Testis (tissue), 3 donors: ENCODE data around the gene CTPS2. TPM values are rescaled to one million over a fixed set of nuclear protein-coding genes. Genes with fewer than 3 reads are reported as not detected.
"Not testable (repeated sequence)": the region's sequence is repeated elsewhere in the genome, so short reads cannot be mapped to it uniquely, and the experiment has no call there.

Experiments
- DNase-seq: peaks from one replicate; pipeline ENCODE4 v3.0.0-alpha.2; 2019
- H3K27ac ChIP-seq, 2 donors: fragments of 200-600 bp; sonication (generic); one replicate each; pipeline ENCODE4 v1.5.1; 2019
- H3K27me3 ChIP-seq: fragments of 200-600 bp; sonication (generic); one replicate; pipeline ENCODE4 v1.5.1; 2019
- H3K36me3 ChIP-seq: fragments of 200-600 bp; sonication (generic); one replicate; pipeline ENCODE4 v1.5.1; 2017; ENCODE audit warnings: low read depth; ENCODE audit errors: missing control alignments
- H3K4me1 ChIP-seq: fragments of 200-600 bp; sonication (generic); one replicate; pipeline ENCODE4 v1.5.1; 2019
- H3K4me3 ChIP-seq, 2 donors: fragments of 200-600 bp; sonication (generic); one replicate each; pipeline ENCODE4 v1.5.1; 2017 to 2019
- H3K9me3 ChIP-seq: fragments of 200-600 bp; sonication (generic); one replicate; pipeline ENCODE4 v1.5.1; 2017
- POLR2A ChIP-seq: fragments of 450-650 bp; IDR thresholded peaks from one replicate; pipeline ENCODE4 v1.6.1; 2017; ENCODE audit warnings: antibody characterized with exemption, mild to moderate bottlenecking, moderate library complexity
- WGBS, 2 donors: methylation state at CpG; one replicate each; pipeline ENCODE4 v1.1.5; 2018; 5-methylcytosine and 5-hydroxymethylcytosine counted together
- intact Hi-C: fragments of 100-400 bp; cut with DNase I; formaldehyde crosslinking; loops from one replicate; pipeline ENCODE4 v1.15.1; 2023; ENCODE audit warnings: low total_unique reads
- polyA plus RNA-seq: library from polyadenylated mRNA; stranded (reverse); fragments of 350-450 nt; fragmentation: Illumina TruSeq; extraction: RNeasy Lipid Tissue Mini Kit (QIAGEN cat#74804); gene quantifications from one replicate; pipeline ENCODE4 v1.2.3, GENCODE V29; 2014; ENCODE audit warnings: low read depth, low replicate concordance; ENCODE audit not compliant: insufficient read depth
- total RNA-seq, 2 donors: library from RNA; depleted of rRNA; stranded (reverse); fragments of >200 nt; gene quantifications; one replicate each; pipeline ENCODE4 v1.2.3, GENCODE V29; 2016
- TF ChIP-seq, protein P1 (sequence below), 3 experiments: fragments of 450-650 bp in 2 of 3; fragments of 200-600 bp in 1 of 3; sonication (generic) in 1 of 3; IDR thresholded peaks; one replicate each; pipeline ENCODE4 v1.5.1; 2016 to 2019; ENCODE audit warnings: antibody characterized with exemption in 3 of 3, mild to moderate bottlenecking in 2 of 3, moderate library complexity in 1 of 3

Gene CTPS2
- total and polyA plus RNA-seq, 3 donors from 2014 or later = 3.2 to 9.7 (median 9.5) TPM

DNA sequence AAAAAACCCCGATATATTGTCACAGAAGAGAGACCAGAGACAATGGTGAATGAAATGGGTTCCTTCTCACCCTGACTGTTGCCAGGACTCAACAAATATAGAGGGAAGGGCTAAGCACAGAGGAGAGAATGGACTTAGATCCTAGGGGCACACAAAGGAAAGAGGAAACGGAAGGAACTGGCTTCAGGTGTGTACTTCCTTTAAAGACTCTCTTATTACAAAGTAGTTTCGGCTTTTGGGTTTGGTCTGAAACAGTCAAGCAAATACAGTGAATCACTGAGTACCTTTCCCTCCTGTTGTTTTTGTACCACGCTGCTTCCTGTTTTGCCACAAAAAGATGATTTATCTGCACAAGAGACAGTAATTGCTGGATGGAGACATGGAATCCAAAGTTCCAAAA lies 108.6 kb downstream of the CTPS2 start:
- H3K27ac ChIP-seq = no peak overlapping the region
- no peaks in the 10 kb centered on the region for H3K27me3 ChIP-seq
- no peak overlapping the region for H3K4me3 ChIP-seq
- no peaks in the 10 kb centered on the region for H3K4me1 ChIP-seq
- intact Hi-C loops = no loop called here
- WGBS, 2 donors = 59 to 74% methylated on average over 4 of the region's 4 CpGs
- H3K36me3 ChIP-seq = no peaks in the 10 kb centered on the region
- H3K9me3 ChIP-seq = no peaks in the 10 kb centered on the region
- no peak for DNase-seq
- TF ChIP-seq POLR2A = no peak
- TF ChIP-seq, protein P1, sequence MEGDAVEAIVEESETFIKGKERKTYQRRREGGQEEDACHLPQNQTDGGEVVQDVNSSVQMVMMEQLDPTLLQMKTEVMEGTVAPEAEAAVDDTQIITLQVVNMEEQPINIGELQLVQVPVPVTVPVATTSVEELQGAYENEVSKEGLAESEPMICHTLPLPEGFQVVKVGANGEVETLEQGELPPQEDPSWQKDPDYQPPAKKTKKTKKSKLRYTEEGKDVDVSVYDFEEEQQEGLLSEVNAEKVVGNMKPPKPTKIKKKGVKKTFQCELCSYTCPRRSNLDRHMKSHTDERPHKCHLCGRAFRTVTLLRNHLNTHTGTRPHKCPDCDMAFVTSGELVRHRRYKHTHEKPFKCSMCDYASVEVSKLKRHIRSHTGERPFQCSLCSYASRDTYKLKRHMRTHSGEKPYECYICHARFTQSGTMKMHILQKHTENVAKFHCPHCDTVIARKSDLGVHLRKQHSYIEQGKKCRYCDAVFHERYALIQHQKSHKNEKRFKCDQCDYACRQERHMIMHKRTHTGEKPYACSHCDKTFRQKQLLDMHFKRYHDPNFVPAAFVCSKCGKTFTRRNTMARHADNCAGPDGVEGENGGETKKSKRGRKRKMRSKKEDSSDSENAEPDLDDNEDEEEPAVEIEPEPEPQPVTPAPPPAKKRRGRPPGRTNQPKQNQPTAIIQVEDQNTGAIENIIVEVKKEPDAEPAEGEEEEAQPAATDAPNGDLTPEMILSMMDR (IDR thresholded peaks at IDR 0.05) = no peak

DNA sequence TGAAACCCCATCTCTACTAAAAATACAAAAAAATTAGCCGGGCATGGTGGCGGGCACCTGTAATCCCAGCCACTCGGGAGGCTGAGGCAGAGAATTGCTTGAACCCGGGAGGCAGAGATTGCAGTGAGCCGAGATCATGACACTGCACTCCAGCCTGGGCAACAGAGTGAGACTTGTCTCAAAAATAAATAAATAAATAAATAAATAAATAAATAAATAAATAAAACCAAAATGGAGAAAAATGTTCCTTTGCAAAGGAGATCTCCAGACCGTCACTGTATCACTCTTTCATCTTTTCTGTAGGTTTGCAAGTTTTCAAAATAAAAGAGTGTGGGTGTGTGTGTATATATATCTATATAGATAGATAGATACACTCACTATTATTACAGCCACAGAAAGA lies 109.2 kb downstream of the CTPS2 start:
- H3K27me3 ChIP-seq, H3K9me3 ChIP-seq, H3K4me3 ChIP-seq, intact Hi-C loops, H3K27ac ChIP-seq, DNase-seq, H3K4me1 ChIP-seq, H3K36me3 ChIP-seq: not testable (repeated sequence)
- 92 to 93% methylated on average over 6 of the region's 6 CpGs for WGBS, 2 donors

DNA sequence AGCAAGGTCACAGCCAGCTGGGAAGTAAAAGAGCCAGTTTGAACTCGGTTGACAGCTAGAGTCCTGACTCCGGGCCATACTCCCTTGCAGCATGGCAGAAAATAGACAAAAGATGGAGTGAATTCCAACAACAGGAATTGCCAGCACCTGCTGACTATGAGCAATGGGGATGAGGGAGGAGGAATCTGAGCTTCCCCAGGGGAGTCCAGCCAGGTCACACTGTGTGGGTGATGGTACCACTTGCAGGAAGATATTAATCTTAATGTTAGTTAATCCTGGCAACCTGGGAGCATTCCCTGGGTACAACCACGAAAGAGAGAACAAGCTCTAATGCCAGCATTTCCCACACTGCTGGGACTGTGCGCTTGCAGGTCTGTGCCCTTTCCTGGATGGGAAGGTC lies 110.6 kb downstream of the CTPS2 start:
- no peaks in the 10 kb centered on the region for H3K9me3 ChIP-seq
- H3K36me3 ChIP-seq = no peaks in the 10 kb centered on the region
- intact Hi-C loops = no loop called here
- TF ChIP-seq, protein P1 (IDR thresholded peaks at IDR 0.05) = no peak
- TF ChIP-seq POLR2A = no peak
- no peak overlapping the region for H3K27ac ChIP-seq
- no peak for DNase-seq
- no peaks in the 10 kb centered on the region for H3K27me3 ChIP-seq
- WGBS, 2 donors = 76% methylated on average over 2 to 4 of the region's 4 CpGs
- H3K4me3 ChIP-seq = no peak overlapping the region
- H3K4me1 ChIP-seq = no peaks in the 10 kb centered on the region

DNA sequence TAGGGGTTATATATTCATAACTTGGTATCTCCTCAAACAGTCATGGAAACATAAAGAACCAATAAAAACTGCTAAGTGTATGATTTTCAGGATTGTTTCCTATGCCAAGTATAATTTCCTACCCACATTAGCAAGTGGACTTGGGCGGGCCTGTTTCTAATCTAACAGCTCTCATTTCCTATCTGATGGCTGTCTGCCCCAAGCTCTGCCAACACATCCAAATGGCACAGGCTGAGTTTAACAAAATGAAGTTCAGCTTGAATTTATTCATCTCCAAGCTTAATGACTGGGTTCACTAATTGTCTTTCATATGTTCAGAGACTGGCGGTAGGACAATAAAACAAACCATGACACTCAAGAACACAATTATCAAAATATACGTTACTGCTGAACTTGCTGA lies 118.0 kb downstream of the CTPS2 start:
- no peak for TF ChIP-seq POLR2A
- TF ChIP-seq, protein P1 (IDR thresholded peaks at IDR 0.05) = no peak
- Histone ChIP-seq H3K27me3 (no peaks in the 10 kb centered on the region), H3K36me3 (no peaks in the 10 kb centered on the region), H3K9me3 (no peaks in the 10 kb centered on the region), H3K27ac (no peak overlapping the region), H3K4me1 (no peaks in the 10 kb centered on the region), H3K4me3 (no peak overlapping the region)
- WGBS, 2 donors = 76 to 83% methylated on average over 3 of the region's 3 CpGs
- no peak for DNase-seq
- intact Hi-C loops = no loop called here

DNA sequence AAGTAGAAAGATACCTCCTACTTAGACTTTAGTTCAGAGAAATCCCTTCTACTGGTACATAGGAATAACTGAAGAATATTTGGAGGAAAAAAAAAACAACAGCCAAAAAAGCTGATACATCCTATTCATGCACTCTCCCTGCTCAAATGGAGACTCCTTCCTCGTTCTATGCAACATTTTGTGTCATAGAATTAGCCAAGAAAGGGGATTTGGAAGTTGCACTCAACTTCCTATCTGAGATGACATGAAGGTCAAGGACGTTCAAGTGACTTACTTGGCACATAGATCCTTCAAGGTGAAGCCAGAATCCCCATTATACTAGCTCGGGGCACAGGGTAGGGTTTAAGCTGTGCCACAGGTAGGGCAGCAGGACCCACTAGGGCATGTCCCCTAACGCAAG lies 118.7 kb downstream of the CTPS2 start:
- Histone ChIP-seq H3K27me3 (no peaks in the 10 kb centered on the region), H3K4me3 (no peak overlapping the region), H3K4me1 (no peaks in the 10 kb centered on the region), H3K27ac (no peak overlapping the region), H3K9me3 (no peaks in the 10 kb centered on the region), H3K36me3 (no peaks in the 10 kb centered on the region)
- 53 to 57% methylated on average over 4 of the region's 4 CpGs for WGBS, 2 donors
- no peak for TF ChIP-seq POLR2A
- TF ChIP-seq, protein P1 (IDR thresholded peaks at IDR 0.05) = no peak
- DNase-seq = no peak
- intact Hi-C loops = no loop called here
